Measurements from ENCODE around the gene FAAP24.

The FAAP24 gene

DNA sequence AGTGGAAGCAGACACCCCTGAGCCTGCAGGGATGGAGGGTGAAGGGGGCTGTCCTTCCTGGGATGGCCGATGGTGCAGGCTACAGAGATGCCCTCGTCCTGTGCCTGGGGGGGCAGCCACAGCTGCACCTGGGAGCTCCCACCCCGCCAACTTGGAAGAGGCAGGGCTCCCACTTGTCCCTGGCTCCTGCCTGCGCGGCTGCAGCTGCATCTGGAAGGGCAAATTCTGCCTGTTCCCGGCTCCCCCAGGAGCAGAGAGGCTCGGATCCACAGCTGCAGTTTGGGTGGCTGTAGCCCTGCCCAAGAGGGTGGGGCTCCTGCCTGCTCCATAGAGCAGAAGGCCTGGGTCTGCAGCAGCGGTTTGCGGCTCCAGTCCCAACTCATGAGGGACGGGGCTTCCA is 2.5 kb upstream of the FAAP24 start:
- Histone ChIP-seq H3K27ac (ENCODE audit: extremely low read depth, low read depth, low read length) (no peak overlapping the region), H3K9me3 (ENCODE audit: control insufficient read depth, insufficient read depth, low read depth, low read length) (no peaks in the 10 kb centered on the region), H3K36me3 (ENCODE audit: control insufficient read depth in 2 of 2, insufficient read depth in 1 of 2, low read length in 2 of 2) (peaks cover 39 to 50% of the 10 kb centered on the region in 2 experiments), H3K4me3 (ENCODE audit: low read depth, low read length) (no peak overlapping the region), H3K4me1 (ENCODE audit: control insufficient read depth, insufficient read depth, low read length) (peaks cover 16% of the 10 kb centered on the region)
- CTCF ChIA-PET, result interaction anchor here (13.3 kb wide), 1 partner anchor 154 kb away, joined by 335 read pairs; no protein-coding TSS in a partner anchor
- POLR2A ChIA-PET, result no interaction called here
- TF ChIP-seq, protein P1, sequence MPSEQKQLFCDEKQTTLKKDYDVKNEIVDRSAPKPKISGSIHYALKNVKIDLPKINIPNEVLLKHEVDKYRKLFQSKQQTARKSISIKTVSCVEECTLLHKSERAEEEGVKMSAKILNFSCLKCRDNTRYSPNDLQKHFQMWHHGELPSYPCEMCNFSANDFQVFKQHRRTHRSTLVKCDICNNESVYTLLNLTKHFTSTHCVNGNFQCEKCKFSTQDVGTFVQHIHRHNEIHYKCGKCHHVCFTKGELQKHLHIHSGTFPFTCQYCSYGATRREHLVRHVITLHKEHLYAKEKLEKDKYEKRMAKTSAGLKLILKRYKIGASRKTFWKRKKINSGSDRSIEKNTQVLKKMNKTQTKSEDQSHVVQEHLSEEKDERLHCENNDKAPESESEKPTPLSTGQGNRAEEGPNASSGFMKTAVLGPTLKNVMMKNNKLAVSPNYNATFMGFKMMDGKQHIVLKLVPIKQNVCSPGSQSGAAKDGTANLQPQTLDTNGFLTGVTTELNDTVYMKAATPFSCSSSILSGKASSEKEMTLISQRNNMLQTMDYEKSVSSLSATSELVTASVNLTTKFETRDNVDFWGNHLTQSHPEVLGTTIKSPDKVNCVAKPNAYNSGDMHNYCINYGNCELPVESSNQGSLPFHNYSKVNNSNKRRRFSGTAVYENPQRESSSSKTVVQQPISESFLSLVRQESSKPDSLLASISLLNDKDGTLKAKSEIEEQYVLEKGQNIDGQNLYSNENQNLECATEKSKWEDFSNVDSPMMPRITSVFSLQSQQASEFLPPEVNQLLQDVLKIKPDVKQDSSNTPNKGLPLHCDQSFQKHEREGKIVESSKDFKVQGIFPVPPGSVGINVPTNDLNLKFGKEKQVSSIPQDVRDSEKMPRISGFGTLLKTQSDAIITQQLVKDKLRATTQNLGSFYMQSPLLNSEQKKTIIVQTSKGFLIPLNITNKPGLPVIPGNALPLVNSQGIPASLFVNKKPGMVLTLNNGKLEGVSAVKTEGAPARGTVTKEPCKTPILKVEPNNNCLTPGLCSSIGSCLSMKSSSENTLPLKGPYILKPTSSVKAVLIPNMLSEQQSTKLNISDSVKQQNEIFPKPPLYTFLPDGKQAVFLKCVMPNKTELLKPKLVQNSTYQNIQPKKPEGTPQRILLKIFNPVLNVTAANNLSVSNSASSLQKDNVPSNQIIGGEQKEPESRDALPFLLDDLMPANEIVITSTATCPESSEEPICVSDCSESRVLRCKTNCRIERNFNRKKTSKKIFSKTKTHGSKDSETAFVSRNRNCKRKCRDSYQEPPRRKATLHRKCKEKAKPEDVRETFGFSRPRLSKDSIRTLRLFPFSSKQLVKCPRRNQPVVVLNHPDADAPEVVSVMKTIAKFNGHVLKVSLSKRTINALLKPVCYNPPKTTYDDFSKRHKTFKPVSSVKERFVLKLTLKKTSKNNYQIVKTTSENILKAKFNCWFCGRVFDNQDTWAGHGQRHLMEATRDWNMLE (tag by site-specific recombination; conservative IDR thresholded peaks at IDR 0.05; ENCODE audit: low read depth), result no peak
- TF ChIP-seq ZSCAN18 (tag by site-specific recombination; IDR thresholded peaks at IDR 0.05), result no peak
- TF ChIP-seq GLI2 (tag by site-specific recombination; IDR thresholded peaks at IDR 0.05; ENCODE audit: borderline replicate concordance, low read depth), result no peak
- no peak for TF ChIP-seq ZFP69B (tag by site-specific recombination; IDR thresholded peaks at IDR 0.05)
- TF ChIP-seq ZIC2 (tag by site-specific recombination; IDR thresholded peaks at IDR 0.05), result no peak
- no peak for TF ChIP-seq ZNF157 (tag by site-specific recombination; IDR thresholded peaks at IDR 0.05)
- no peak for TF ChIP-seq GLIS1 (tag by site-specific recombination; IDR thresholded peaks at IDR 0.05)
- TF ChIP-seq, protein P2, sequence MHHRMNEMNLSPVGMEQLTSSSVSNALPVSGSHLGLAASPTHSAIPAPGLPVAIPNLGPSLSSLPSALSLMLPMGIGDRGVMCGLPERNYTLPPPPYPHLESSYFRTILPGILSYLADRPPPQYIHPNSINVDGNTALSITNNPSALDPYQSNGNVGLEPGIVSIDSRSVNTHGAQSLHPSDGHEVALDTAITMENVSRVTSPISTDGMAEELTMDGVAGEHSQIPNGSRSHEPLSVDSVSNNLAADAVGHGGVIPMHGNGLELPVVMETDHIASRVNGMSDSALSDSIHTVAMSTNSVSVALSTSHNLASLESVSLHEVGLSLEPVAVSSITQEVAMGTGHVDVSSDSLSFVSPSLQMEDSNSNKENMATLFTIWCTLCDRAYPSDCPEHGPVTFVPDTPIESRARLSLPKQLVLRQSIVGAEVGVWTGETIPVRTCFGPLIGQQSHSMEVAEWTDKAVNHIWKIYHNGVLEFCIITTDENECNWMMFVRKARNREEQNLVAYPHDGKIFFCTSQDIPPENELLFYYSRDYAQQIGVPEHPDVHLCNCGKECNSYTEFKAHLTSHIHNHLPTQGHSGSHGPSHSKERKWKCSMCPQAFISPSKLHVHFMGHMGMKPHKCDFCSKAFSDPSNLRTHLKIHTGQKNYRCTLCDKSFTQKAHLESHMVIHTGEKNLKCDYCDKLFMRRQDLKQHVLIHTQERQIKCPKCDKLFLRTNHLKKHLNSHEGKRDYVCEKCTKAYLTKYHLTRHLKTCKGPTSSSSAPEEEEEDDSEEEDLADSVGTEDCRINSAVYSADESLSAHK (tag by site-specific recombination; IDR thresholded peaks at IDR 0.05), result no peak
- TF ChIP-seq, protein P3, sequence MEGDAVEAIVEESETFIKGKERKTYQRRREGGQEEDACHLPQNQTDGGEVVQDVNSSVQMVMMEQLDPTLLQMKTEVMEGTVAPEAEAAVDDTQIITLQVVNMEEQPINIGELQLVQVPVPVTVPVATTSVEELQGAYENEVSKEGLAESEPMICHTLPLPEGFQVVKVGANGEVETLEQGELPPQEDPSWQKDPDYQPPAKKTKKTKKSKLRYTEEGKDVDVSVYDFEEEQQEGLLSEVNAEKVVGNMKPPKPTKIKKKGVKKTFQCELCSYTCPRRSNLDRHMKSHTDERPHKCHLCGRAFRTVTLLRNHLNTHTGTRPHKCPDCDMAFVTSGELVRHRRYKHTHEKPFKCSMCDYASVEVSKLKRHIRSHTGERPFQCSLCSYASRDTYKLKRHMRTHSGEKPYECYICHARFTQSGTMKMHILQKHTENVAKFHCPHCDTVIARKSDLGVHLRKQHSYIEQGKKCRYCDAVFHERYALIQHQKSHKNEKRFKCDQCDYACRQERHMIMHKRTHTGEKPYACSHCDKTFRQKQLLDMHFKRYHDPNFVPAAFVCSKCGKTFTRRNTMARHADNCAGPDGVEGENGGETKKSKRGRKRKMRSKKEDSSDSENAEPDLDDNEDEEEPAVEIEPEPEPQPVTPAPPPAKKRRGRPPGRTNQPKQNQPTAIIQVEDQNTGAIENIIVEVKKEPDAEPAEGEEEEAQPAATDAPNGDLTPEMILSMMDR (tag by site-specific recombination; IDR thresholded peaks at IDR 0.05), result no peak
- no peak for TF ChIP-seq ZNF560 (tag by site-specific recombination; IDR thresholded peaks at IDR 0.05; ENCODE audit: borderline replicate concordance)
- TF ChIP-seq ZNF510 (tag by site-specific recombination; IDR thresholded peaks at IDR 0.05; ENCODE audit: insufficient replicate concordance), result no peak
- TF ChIP-seq ZNF670 (tag by site-specific recombination; IDR thresholded peaks at IDR 0.05; ENCODE audit: low read depth), result no peak
- TF ChIP-seq, protein P4, sequence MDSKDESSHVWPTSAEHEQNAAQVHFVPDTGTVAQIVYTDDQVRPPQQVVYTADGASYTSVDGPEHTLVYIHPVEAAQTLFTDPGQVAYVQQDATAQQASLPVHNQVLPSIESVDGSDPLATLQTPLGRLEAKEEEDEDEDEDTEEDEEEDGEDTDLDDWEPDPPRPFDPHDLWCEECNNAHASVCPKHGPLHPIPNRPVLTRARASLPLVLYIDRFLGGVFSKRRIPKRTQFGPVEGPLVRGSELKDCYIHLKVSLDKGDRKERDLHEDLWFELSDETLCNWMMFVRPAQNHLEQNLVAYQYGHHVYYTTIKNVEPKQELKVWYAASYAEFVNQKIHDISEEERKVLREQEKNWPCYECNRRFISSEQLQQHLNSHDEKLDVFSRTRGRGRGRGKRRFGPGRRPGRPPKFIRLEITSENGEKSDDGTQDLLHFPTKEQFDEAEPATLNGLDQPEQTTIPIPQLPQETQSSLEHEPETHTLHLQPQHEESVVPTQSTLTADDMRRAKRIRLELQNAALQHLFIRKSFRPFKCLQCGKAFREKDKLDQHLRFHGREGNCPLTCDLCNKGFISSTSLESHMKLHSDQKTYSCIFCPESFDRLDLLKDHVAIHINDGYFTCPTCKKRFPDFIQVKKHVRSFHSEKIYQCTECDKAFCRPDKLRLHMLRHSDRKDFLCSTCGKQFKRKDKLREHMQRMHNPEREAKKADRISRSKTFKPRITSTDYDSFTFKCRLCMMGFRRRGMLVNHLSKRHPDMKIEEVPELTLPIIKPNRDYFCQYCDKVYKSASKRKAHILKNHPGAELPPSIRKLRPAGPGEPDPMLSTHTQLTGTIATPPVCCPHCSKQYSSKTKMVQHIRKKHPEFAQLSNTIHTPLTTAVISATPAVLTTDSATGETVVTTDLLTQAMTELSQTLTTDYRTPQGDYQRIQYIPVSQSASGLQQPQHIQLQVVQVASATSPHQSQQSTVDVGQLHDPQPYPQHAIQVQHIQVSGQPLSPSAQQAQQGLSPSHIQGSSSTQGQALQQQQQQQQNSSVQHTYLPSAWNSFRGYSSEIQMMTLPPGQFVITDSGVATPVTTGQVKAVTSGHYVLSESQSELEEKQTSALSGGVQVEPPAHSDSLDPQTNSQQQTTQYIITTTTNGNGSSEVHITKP (tag by site-specific recombination; IDR thresholded peaks at IDR 0.05), result no peak
- no peak for TF ChIP-seq ZNF239 (tag by site-specific recombination; IDR thresholded peaks at IDR 0.05)
- TF ChIP-seq ZNF202 (tag by site-specific recombination; IDR thresholded peaks at IDR 0.05; ENCODE audit: borderline replicate concordance), result no peak
- no peak for TF ChIP-seq ZNF341 (tag by site-specific recombination; IDR thresholded peaks at IDR 0.05; ENCODE audit: low read depth)
- TF ChIP-seq ZNF621 (tag by site-specific recombination; IDR thresholded peaks at IDR 0.05), result no peak
- no peak for TF ChIP-seq ZNF354C (tag by site-specific recombination; IDR thresholded peaks at IDR 0.05; ENCODE audit: borderline replicate concordance, low read depth)
- TF ChIP-seq ZNF266 (tag by site-specific recombination; IDR thresholded peaks at IDR 0.05; ENCODE audit: low read depth), result no peak
- TF ChIP-seq ZNF623 (tag by site-specific recombination; IDR thresholded peaks at IDR 0.05), result no peak

Measured in HEK293 (cell line).